PC-3 (cell line): Measurements from ENCODE around the gene CAMTA1. TPM values are rescaled to one million over a fixed set of nuclear protein-coding genes. Genes with fewer than 3 reads are reported as not detected.

Experiments
- ATAC-seq: fragments of 200-7000 bp; cut with Tn5 transposase; 2 replicates; pipeline ENCODE4 v1.9.1; 2020; ENCODE audit warnings: mild to moderate bottlenecking, moderate library complexity
- BruUV-seq: library from RNA; stranded (reverse); fragments of 400-500 nt; replicated peaks from 2 replicates; lab custom pipeline; 2021; lab: Mats Ljungman, UMichigan
- CTCF ChIA-PET: fragments of 300-600 bp; sonication (Branson Sonifier 250); formaldehyde crosslinking; loops from one replicate; lab custom pipeline; 2022; ENCODE audit warnings: antibody characterized with exemption; lab: Charles Lee
- POLR2A ChIA-PET: fragments of 300-600 bp; sonication (Branson Sonifier 250); formaldehyde crosslinking; loops from one replicate; lab custom pipeline; 2022; ENCODE audit warnings: antibody characterized with exemption; ENCODE audit not compliant: unreplicated experiment; lab: Charles Lee
- DNase-seq: peaks from one replicate; pipeline ENCODE4 v3.0.0-alpha.2; 2015
- H2AFZ ChIP-seq: fragments of 300-600 bp; sonication (generic); 2 replicates; pipeline ENCODE4 v1.6.0; 2016; ENCODE audit warnings: antibody characterized with exemption, low read length
- H3F3A ChIP-seq: fragments of 300-600 bp; sonication (generic); one replicate; pipeline ENCODE4 v1.6.0; 2017; ENCODE audit warnings: antibody characterized with exemption, low read length, control low read depth, mild to moderate bottlenecking; ENCODE audit not compliant: unreplicated experiment
- H3K27ac ChIP-seq: fragments of 300-600 bp; sonication (generic); 2 replicates; pipeline ENCODE4 v1.5.1; 2016; ENCODE audit warnings: mild to moderate bottlenecking, low read length
- H3K27me3 ChIP-seq: fragments of 300-600 bp; sonication (generic); 2 replicates; pipeline ENCODE4 v1.6.1; 2016; ENCODE audit warnings: low read length, mixed read lengths
- H3K36me3 ChIP-seq: fragments of 300-600 bp; sonication (generic); 2 replicates; pipeline ENCODE4 v1.6.1; 2016; ENCODE audit warnings: low read depth, mixed run types, low read length, mixed read lengths
- H3K4me1 ChIP-seq: fragments of 300-600 bp; sonication (generic); 2 replicates; pipeline ENCODE4 v1.5.1; 2016; ENCODE audit warnings: low read length; ENCODE audit not compliant: insufficient read depth
- H3K4me2 ChIP-seq: fragments of 300-600 bp; sonication (generic); 2 replicates; pipeline ENCODE4 v1.6.0; 2016; ENCODE audit warnings: low read length
- H3K4me3 ChIP-seq: fragments of 300-600 bp; sonication (generic); 2 replicates; pipeline ENCODE4 v1.5.1; 2016; ENCODE audit warnings: mild to moderate bottlenecking, low read length, mixed read lengths
- H3K79me2 ChIP-seq: fragments of 300-600 bp; sonication (generic); 2 replicates; pipeline ENCODE4 v1.6.1; 2017; ENCODE audit warnings: low read length, mixed read lengths
- H3K9ac ChIP-seq: fragments of 300-600 bp; sonication (generic); 2 replicates; pipeline ENCODE4 v1.6.0; 2016; ENCODE audit warnings: mild to moderate bottlenecking, low read length
- H3K9me2 ChIP-seq: fragments of 300-600 bp; sonication (generic); replicated peaks from 2 replicates; pipeline ENCODE4 v1.6.1; 2016; ENCODE audit warnings: mixed run types, low read length, mixed read lengths
- H3K9me3 ChIP-seq: fragments of 300-600 bp; sonication (generic); 2 replicates; pipeline ENCODE4 v1.6.1; 2016; ENCODE audit warnings: low read length, mixed read lengths
- H4K20me1 ChIP-seq: fragments of 300-600 bp; sonication (generic); 2 replicates; pipeline ENCODE4 v1.6.1; 2016; ENCODE audit warnings: low read length, mixed read lengths
- EZH2 ChIP-seq: fragments of 300-600 bp; sonication (generic); IDR thresholded peaks from one replicate; pipeline ENCODE4 v1.6.1; 2017; ENCODE audit warnings: antibody characterized with exemption, mild to moderate bottlenecking, low read length; ENCODE audit not compliant: unreplicated experiment
- EZH2phosphoT487 ChIP-seq: fragments of 300-600 bp; sonication (generic); IDR thresholded peaks from 2 replicates; pipeline ENCODE4 v1.6.1; 2018; ENCODE audit warnings: mild to moderate bottlenecking, antibody characterized with exemption, low read length, borderline replicate concordance
- intact Hi-C: fragments of 100-400 bp; cut with micrococcal nuclease; formaldehyde crosslinking; loops from 2 replicates; pipeline ENCODE4 v1.9.0; 2023
- total RNA-seq: library from RNA; depleted of rRNA; stranded (reverse); fragments of >200 nt; gene quantifications from 2 replicates; pipeline ENCODE4 v1.2.3, GENCODE V29; 2014
- TF ChIP-seq, protein P1 (sequence below): fragments of 300-600 bp; sonication (generic); conservative IDR thresholded peaks from 2 replicates; pipeline ENCODE4 v1.5.1; 2017; ENCODE audit warnings: antibody characterized with exemption, low read depth, mild to moderate bottlenecking, low read length

CAMTA1 gene
- total RNA-seq, 1 experiment from 2014 or later = 40.8 TPM

- peaks cover 3% of the 10 kb centered on the region; the same call in 1 of the 2 replicates for H3K9me3 ChIP-seq
- H4K20me1 ChIP-seq = no peaks in the 10 kb centered on the region
- no peak for DNase-seq
- no peak for ATAC-seq
- no peak for TF ChIP-seq EZH2phosphoT487
- TF ChIP-seq EZH2 = no peak
- no peaks in the 10 kb centered on the region for H3K4me1 ChIP-seq
- H3K9me2 ChIP-seq = no peaks in the 10 kb centered on the region
- H3K9ac ChIP-seq = no peak overlapping the region
- ChIA-PET CTCF (no interaction called here), POLR2A (no interaction called here)
- H3K27me3 ChIP-seq = peaks cover 8% of the 10 kb centered on the region; the same call in 1 of the 2 replicates
- no peaks in the 10 kb centered on the region for H3K79me2 ChIP-seq
- H3K4me2 ChIP-seq = no peak overlapping the region
- H3K4me3 ChIP-seq = no peak overlapping the region
- H3F3A ChIP-seq = no peaks in the 10 kb centered on the region
- H3K27ac ChIP-seq = no peak overlapping the region
- no peak overlapping the region for H2AFZ ChIP-seq
- intact Hi-C loops = no loop called here
- no TSS peak for BruUV-seq
- H3K36me3 ChIP-seq = no peaks in the 10 kb centered on the region
These were observed 492.8 kb downstream of the CAMTA1 start for GRCh38 chr1:7278045-7278444.

DNA sequence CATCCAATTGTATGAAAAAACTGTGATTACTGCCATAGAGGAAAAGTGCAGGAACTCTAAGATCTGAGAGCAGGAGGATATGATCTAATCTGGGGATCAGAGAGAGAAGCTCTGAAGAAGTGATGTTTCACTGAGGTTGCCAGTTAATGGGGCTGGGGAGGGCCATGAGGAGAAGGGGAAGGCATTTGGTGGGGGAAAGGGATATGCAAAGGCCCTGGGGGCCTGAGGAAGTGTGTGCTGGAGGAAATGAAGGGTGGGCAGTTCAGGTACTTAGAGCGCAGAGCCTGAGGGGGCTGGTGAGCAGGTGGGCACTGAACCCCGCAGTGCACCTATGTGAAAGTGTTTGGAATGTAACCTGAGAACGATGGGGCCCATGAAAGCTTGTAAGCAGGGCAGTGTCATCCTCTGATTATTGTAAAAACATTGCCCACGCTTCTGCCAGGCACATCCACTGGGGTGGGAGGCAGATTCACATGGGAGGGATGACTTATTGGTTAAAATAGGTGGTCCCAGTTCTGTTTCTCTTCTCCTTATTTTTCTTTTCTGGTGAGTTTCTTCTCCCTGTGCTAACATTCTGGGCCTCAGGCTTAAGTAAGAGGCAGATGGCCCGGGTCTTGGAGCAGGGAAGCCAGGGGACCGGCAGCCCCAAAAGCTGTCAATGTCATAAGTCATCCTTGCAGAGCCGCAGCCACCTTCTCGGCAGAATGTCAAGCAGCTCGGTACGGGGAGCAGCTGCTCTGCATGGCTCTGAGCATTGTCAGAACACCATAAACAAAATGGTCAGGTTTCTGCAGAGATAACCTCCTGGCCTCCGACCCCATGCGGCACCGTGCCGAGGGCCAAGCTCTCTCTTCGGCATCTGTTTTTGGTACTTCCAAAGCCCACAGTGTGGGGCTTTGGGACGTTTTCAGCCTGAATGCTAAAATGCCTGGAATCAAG, 493.8 kb downstream of the CAMTA1 start:
- no peak overlapping the region for H3K27ac ChIP-seq

DNA sequence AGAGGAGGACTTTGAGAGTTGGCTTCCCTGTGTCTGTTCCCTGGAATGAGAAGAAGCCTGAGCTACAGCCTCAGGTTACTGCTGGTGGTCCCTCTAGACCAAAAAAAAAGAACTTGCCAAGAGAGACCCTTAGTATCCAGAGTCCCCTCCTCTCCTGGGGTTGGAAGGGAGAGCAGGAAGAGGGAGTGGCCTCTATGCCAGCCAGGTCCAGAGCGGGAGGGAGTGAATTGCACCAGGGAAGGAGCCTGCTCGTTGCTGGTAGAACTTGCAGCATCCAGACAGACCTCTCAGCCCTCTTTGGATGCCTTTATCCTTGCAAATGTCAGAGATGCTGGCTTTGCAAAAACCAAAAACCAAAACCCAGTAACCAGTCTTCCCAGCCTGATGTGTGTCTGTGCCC, 494.5 kb downstream of the CAMTA1 start:
- no peak for DNase-seq
- Histone ChIP-seq H3K4me2 (no peak overlapping the region), H3K27ac (no peak overlapping the region), H2AFZ (no peak overlapping the region), H3K4me3 (no peak overlapping the region), H3K36me3 (no peaks in the 10 kb centered on the region), H3F3A (no peaks in the 10 kb centered on the region), H3K27me3 (0 out of 2 replicates have a peak, but pooled peaks cover 4% of the 10 kb centered on the region), H4K20me1 (no peaks in the 10 kb centered on the region), H3K9ac (no peak overlapping the region), H3K9me2 (no peaks in the 10 kb centered on the region), H3K79me2 (no peaks in the 10 kb centered on the region), H3K4me1 (no peaks in the 10 kb centered on the region), H3K9me3 (peaks cover 3% of the 10 kb centered on the region; the same call in 1 of the 2 replicates)
- CTCF ChIA-PET = no interaction called here
- no peak for ATAC-seq
- TF ChIP-seq EZH2phosphoT487 = no peak
- TF ChIP-seq, protein P1, sequence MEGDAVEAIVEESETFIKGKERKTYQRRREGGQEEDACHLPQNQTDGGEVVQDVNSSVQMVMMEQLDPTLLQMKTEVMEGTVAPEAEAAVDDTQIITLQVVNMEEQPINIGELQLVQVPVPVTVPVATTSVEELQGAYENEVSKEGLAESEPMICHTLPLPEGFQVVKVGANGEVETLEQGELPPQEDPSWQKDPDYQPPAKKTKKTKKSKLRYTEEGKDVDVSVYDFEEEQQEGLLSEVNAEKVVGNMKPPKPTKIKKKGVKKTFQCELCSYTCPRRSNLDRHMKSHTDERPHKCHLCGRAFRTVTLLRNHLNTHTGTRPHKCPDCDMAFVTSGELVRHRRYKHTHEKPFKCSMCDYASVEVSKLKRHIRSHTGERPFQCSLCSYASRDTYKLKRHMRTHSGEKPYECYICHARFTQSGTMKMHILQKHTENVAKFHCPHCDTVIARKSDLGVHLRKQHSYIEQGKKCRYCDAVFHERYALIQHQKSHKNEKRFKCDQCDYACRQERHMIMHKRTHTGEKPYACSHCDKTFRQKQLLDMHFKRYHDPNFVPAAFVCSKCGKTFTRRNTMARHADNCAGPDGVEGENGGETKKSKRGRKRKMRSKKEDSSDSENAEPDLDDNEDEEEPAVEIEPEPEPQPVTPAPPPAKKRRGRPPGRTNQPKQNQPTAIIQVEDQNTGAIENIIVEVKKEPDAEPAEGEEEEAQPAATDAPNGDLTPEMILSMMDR = no peak
- TF ChIP-seq EZH2 = no peak
- intact Hi-C loops = no loop called here
- POLR2A ChIA-PET = no interaction called here
- no TSS peak for BruUV-seq

More for the DNA sequence above, 493.8 kb downstream of the CAMTA1 start:
- TF ChIP-seq EZH2phosphoT487 (no peak), EZH2 (no peak)
- TF ChIP-seq, protein P1 = no peak
- Histone ChIP-seq H3K9me3 (peaks cover 3% of the 10 kb centered on the region; the same call in 1 of the 2 replicates), H3K4me2 (no peak overlapping the region), H3K4me3 (no peak overlapping the region), H3K9me2 (no peaks in the 10 kb centered on the region), H3K36me3 (no peaks in the 10 kb centered on the region), H3K27me3 (0 out of 2 replicates have a peak, but pooled peaks cover 4% of the 10 kb centered on the region), H3K79me2 (no peaks in the 10 kb centered on the region), H3K9ac (no peak overlapping the region), H4K20me1 (no peaks in the 10 kb centered on the region), H3K4me1 (no peaks in the 10 kb centered on the region), H3F3A (no peaks in the 10 kb centered on the region), H2AFZ (no peak overlapping the region)
- DNase-seq (no peak), ATAC-seq (no peak)
- POLR2A ChIA-PET = no interaction called here
- CTCF ChIA-PET = no interaction called here
- no TSS peak for BruUV-seq
- intact Hi-C loops = no loop called here
